HTR-8/SVneo (cell line): ENCODE results near the gene DTL.

ENCODE experiments used
- DNase-seq: peaks from one replicate; pipeline ENCODE4 v3.0.0; 2011; ENCODE audit warnings: low spot score, mixed read lengths; ENCODE audit not compliant: insufficient read length
- FAIRE-seq: peaks from 2 replicates; lab custom pipeline; 2011; peaks lifted over from hg19 to GRCh38; lab: Jason Lieb, UNC

DTL gene

DNA sequence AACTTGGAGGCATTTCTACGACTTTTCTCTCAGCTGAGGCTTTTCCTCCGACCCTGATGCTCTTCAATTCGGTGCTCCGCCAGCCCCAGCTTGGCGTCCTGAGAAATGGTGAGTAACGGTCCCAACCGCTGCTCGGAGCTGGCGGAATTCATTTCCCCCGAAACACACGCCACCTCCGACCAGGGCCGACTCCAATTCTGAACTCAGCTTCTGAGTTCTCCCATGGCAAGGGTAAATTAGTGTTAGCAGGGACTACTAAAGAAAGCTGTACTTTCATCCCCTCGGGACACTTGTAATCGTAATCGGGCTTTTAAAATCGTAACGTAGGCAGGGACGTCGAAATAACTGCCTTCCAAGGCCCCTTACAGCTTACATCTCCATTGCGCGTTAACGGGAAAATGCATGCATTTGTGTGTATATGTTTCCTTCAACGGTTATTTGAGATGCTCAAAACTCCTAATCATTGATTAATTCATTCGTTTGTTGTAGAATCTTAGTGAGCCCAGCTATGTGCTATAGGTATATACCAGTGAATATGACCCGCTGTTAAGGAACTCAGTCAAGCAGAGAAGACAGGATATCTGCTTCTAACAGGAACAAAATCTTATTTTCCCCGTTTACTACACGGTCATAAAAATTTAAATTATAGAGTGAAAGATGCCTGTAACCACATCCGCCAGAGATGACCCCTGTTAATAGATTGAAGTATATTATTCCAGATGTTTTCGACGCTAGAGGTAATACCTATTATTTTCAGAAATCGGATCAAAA is 472 bp downstream of the DTL start:
- no peak for FAIRE-seq
- no peak for DNase-seq

DNA sequence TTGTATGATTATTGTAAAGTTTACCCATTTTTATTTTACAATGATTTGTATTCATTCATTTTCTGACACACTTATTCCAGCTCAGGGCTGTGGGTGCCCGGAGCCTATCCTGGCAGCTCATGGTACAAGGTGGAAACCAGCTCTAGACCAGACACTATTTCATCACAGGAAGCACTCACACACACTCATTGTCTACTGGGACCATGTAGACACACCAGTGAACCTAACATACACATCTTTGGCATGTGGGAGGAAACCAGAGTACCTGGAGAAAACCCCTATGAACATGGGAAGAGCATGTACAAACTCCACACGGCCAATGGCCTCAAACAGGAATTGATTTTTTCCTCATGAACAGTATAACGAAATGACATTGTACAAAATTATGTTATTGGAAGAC is 2.4 kb downstream of the DTL start:
- FAIRE-seq (peak; percentile 38), DNase-seq (no peak)

DNA sequence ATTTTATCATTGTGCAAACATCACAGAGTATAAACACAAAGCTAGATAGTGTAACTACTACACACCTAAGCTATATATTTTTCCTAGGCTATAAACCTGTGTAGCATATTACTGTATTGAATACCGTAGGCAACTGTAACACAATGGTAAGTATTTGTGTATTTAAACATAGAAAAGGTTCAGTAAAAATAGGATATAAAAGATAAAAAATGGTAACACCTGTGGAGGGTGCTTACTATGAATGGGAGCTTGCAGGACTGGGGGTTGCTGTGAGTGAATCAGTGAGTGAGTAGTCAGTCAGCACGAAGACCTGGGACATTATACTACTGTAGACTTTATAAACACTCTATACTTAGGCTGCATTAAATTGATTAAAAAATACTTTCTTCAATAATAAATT is 4.1 kb downstream of the DTL start:
- DNase-seq (no peak), FAIRE-seq (no peak)

DNA sequence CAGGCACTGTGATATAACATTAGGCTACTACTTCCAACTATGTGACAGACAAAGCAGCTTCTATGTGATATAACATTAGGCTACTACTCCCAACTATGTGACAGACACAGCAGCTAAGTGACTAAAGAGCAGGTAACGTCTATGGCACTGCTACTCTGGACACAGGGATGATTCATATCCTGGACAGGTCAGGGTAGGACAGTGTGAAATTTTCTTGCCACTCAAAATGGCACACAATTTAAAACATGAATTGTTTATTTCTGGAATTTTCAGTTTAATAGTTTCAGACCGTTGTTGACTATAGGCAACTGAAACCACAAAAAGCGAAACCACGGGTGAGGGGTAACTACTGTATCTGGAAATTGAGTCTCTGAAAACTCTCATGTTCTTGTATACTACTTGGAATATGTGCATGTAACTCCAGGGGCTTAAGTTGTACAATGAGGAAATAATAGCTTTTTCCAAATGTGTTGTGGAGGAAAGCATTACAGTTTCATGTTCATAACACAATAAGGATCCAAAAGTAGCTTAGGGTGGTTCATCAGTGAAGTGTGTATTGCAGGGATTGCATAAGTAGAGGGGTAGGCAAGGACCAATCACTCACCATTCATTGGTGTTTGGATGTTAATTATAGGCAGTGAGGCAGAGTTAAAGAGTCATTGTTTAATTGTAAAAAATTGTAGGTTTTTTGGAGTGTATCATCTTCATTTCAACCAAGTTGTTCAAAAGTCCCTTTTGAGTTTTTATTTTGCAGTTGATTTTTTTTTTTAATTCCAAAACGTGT is 5.3 kb downstream of the DTL start:
- no peak for DNase-seq
- FAIRE-seq = peak; percentile 44

DNA sequence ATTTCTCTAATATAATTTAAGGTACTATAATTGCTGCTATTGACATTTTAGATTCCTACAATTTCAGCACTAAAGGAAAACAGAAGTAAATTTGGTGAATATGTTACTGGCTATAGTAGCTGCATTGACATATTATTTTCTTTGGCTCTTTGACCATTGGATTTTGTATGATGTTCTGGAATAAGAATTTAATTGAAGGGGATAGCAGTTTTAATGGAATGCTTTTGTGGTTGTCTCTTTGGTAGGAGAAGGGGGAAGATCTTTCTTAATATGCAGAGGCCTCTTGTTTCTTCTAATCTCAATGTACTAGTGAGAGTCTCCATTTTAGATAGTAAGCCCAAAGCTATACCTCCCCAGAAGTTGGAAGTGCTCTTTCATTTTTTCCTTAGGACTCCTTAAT is 6.9 kb downstream of the DTL start:
- FAIRE-seq (no peak), DNase-seq (no peak)

DNA sequence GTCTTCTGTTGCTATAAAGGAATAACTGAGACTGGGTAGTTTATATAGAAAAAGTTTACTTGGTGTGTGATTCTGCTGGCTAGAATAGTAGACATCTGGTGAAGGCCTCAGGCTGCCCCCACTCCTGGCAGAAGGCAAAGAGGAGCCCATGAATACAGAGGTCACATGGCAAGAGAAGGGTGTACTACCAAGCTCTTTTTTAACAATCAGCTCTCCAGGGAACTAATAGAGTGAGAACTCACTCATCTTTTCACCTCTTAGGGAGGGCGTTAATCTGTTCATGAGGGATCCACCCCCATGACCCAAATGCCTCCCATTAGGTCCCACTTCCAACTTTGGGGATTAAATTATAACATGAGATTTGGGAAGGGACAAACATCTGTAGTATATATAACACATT is 9.3 kb downstream of the DTL start:
- no peak for FAIRE-seq

DNA sequence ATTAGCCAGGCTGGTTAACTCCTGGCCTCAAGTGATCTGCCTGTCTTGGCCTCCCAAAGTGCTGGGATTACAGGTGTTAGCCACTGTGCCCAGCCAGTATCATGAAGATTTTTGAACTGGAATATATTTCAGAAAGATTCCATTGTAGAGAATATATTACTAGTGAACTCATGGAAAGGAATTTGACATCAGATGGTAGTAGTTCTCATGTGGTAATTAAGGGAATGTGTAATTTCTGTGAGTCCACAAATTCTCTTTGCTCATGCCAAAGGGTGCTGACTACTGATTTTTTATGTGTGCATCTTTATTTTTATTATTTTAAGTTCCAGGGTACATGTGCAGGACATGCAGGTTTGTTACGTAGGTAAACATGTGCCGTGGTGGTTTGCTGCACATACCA is 10.4 kb downstream of the DTL start:
- FAIRE-seq (no peak), DNase-seq (no peak)

More for the DNA sequence above, 9.3 kb downstream of the DTL start:
- DNase-seq = no peak

DNA sequence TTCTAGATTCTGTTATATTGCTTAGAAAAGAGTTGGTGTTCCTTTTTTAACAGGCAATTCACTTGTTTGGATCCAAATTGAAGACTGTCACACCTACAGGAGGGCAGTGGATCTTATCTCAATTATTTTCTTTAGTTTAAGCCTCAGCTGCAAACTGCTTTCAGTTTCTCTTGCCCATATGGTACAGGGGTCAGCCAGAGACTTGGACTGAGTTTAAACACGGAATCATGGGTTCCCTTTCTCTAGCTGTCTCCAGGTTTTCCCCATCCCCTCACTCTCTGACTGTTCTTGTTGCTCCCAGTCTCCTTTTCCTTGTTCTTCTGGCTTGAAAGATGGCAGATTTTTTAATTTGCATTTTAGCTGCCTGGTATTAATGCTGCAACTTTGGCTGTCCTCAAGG is 18.4 kb downstream of the DTL start:
- no peak for FAIRE-seq

DNA sequence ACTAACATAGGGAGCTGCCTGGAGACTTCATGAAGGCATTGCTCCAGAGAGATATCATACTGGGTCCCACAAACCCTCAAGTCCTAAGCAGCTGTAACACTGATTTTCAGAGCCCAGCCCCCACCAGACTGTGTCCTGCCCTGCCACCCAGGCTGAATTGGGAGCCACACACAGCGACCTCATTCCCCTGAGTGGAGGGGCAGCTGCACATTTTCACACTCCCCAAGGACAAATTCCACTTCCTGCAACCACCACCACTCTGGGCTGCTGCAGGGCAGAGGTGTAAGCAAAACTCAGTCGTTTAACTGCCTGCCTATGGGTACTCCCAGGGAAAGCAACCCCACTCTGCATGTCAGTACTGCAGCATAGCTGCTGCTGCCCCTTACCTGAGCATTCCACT is 19.8 kb downstream of the DTL start:
- FAIRE-seq (no peak), DNase-seq (no peak)

More for the DNA sequence above, 18.4 kb downstream of the DTL start:
- no peak for DNase-seq

DNA sequence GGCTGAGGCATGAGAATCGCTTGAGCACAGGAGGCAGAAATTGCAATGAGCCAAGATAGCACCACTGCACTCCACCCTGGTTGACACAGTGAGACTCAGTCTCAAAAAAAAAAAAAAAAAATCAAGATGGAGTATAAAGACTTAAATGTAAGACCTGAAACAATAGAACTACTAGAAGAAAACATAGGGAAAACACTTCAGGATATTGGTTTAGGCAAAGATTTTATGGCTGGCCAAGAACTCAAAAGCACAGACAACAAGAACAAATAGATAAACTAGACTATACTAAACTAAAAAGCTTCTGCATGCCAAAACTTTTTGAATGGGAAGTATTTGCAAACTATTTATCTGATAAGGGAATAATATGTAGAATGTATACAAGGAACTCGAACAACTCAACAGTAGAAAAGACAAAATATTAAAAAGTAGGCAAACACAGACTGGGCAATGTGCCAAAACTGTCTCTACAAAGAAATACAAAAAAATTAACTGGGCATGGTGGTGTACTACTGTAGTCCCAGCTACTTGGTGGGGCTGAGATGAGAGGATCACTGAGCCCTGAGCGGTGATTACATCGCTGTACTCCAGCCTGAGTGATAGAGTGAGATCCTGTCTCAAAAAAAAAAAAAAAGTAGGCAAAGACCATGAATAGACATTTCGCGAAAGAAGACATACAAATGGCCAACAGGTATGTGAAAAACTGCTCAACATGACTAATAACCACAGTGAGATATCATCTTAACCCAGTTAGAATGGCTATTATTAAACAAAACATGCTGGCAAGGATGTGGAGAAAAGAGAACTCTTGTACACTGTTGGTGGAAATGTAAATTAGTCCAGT is 25.3 kb downstream of the DTL start:
- no peak for FAIRE-seq

DNA sequence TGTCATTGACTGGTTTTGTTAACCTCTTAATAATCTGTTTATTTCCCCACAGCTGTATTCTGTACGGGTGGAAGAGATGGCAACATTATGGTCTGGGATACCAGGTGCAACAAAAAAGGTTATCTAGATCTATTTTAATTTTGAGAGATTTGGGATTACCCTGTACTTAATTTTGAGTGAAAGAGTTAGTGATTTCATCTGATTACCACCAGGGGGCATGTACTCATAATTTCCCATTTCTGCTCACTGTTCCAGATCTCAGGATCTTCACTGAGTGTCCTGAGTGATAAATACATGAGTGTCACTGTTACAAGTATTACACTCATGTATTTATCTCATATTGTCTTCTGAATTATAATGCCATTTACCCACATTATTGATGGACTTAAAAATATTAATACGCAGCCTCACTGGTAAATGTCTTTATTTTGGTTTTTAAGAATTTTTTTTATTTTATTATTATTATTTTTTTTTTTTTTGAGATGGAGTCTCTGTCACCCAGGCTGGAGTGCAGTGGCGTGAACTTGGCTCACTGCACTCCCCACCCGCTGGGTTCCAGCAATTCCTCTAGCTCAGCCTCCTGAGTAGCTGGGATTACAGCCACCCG is 27.4 kb downstream of the DTL start:
- DNase-seq (peak; percentile 31), FAIRE-seq (no peak)

More for the DNA sequence above, 25.3 kb downstream of the DTL start:
- DNase-seq = no peak

DNA sequence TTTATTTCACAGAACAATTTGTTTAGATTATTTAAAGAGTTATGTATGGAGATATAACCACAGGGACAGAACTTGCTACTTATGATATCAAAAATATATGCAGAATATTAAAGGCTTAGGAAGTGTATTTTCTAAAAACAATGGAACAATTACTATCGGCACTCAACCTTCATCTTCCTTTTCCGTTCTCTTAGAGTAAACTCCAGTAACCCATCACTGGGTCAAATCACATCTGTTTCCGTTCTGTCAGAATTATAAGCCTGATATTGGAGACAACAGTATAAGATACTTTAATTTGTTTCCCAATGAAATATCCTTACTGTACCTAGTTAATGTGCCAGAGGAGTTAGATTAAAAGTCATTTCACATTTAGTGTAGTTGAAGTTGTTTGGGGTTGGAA is 32.2 kb downstream of the DTL start:
- no peak for FAIRE-seq
- no peak for DNase-seq

DNA sequence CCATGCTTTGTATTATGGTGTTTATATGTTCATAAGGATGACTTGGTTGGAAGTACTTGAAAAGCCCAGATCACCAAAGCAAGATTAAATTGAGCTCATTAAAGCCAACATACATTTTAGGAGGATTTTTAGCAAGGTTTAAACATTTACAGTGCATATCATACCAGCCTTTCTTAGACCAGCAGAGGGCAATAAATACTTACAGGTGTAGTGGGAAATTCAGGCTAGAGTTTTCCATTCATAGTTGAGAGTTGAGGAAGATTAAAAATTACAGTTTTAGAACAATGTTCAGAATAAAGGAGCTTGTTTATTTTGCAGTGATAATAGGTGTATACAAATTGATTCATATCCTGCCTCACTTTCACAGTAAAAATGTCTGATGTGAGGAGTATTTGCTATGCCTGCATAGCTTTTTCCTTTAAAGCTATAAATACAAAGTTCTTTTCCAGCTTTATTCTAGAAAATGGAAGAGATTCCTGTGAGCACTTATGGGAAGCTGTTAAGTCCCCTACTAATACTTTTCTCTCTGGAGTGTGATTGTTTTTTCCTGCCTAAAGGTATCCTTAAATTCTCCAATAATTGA is 35.3 kb downstream of the DTL start:
- DNase-seq (peak; percentile 10), FAIRE-seq (no peak)

DNA sequence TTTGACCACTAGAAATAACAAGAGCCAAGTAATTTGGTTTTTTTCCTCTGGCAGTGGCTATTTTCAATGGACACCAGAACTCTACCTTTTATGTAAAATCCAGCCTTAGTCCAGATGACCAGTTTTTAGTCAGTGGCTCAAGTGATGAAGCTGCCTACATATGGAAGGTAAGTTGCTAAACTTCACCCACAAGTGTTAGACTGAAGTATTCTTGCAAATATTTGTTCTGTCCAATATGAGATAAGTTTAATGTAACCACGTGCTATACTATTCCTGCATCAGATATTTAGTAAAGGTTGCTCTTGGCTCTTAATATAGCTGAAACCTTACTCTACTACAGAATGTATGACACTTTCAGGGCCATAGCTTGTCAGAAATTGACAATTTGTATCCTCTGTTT is 36.5 kb downstream of the DTL start:
- FAIRE-seq (no peak), DNase-seq (no peak)

DNA sequence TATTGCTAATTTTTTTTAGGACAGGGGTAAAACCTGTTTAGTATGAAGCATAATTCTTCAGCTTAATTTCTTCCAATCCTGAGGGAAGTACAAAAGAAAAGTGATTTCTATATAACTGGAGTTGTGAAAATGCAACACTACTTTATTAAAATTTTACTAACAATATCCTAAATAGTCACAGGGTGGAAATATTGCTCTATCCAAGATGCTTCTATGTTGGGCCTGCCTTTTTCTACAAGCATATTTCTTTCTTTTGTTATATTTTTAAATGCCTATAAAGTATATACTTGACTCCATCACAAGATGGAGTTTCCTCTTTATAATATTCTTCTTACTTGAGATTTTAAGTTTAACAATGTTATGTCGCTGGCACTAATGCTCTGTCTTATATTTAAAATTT is 37.9 kb downstream of the DTL start:
- DNase-seq (no peak), FAIRE-seq (no peak)

DNA sequence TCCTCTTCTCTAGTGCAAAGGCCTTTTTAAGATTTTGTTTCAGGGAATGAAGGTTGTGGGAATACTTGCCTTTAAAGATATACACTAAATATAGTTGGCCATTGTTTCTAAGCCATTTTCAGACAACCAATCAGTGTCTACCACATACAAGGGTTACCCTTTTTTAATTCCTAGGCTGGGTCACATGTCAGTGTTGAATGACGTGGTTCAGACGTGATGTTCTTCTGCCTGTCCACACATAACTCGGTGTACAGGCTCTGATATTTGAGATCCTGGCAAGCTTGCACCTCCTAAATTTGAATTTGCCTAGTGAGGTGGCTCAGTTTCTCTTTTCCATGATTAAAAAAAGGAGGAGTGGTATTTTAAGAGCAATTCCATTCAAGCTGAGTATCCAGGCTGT is 38.8 kb downstream of the DTL start:
- no peak for FAIRE-seq
- no peak for DNase-seq

DNA sequence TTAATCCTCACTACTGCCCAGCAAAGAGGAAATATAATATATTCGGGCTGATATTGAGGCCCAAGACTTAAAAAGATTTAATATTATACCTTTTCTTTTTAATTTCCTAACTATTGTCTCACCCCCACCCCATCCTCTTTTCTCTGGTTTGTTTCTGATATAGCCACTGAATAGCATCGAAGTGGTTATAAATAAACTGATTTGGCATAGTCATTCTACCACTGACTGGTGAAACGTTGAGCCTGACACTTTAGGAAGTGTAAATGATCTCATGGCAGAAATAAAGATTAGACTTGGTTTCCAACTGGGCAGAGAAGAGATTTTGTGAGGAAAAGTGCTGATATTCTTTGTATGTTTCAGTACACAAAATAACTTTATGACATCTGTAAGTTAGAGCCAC is 39.3 kb downstream of the DTL start:
- no peak for FAIRE-seq
- no peak for DNase-seq

DNA sequence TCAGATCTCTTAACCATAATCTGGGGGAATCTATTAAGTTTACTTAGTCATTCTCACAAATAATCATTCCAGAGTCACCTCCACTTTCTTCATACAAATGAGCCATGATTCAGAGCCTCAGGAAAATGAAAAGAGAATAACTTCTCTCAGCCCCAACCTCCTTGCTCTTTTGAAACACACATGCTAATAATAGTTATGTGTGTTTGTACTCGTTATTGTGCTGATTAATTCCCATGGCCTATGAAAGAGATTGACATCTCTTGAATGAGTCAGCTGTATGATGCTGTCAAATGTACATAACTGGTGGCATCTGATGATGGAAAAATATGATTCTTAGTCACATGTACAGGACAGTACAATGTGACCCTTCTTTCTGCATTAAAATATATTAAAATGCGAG is 41.5 kb downstream of the DTL start:
- FAIRE-seq (peak; percentile 46), DNase-seq (no peak)

DNA sequence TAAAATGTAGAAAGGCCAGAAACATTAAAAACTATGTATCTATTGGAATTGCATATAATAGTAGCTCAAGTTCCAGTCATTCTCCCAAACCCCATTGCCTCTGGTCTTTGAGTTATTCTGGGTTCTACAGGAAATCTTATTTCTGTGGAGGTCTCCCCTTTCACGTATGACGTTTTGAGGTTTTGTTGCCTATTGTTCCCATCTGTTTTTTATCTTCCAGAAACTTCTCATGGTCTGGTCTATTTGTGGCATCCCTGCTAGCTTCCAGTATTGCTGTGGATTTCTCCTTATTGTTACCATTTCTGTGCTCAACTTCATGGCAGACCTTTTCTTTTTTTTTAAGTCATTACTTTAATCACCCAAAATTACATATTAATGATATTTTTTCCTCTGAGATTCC is 43.3 kb downstream of the DTL start:
- FAIRE-seq (no peak), DNase-seq (no peak)

DNA sequence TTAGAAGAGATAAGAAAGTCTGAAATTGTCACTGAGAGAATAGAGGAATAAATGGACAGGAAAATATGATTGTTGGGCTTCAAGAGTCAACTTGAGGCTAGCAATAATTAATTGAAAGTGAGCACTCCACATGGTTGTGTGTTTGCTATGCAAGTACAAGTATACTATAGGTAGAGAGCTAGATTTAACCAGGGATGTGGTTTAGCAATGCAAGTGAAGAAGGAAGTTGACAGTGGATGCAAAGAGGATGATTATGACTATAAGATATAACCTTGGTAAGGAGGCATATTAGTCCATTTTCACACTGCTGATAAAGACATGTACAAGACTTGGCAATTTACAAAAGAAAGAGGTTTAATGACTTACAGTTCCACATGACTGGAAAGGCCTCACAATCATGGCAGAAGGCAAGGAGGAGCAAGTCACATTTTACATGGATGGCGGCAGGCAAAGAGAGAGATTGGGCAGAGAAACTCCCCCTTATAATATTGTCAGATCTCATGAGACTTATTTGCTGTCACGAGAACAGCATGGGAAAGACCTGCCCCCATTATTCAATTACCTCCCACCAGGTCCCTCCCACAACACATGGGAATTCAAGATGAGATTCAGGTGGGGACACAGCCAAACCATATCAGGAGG is 47.3 kb downstream of the DTL start:
- no peak for FAIRE-seq
- no peak for DNase-seq
